Ascending aorta (tissue), 2 donors: ENCODE measurements around the gene SPDYE4. TPM values are rescaled to one million over a fixed set of nuclear protein-coding genes. Genes with fewer than 3 reads are reported as not detected.
A peak's percentile ranks its signal among the peaks of the same experiment; 100 is the strongest.

Source experiments
- DNase-seq, 2 donors: peaks; one replicate each; pipeline ENCODE4 v3.0.0-alpha.2; 2019; ENCODE audit warnings: low spot score in 2 of 2
- H3K27ac ChIP-seq, 2 donors: fragments of 200-600 bp; sonication (generic); one replicate each; pipeline ENCODE4 v1.5.1; 2016 to 2017; ENCODE audit warnings: mild to moderate bottlenecking in 1 of 2
- H3K27me3 ChIP-seq: fragments of 200-600 bp; sonication (generic); one replicate; pipeline ENCODE4 v1.5.1; 2017
- H3K36me3 ChIP-seq, 2 donors: fragments of 200-600 bp; sonication (generic); one replicate each; pipeline ENCODE4 v1.5.1; 2016
- H3K4me1 ChIP-seq, 2 donors: fragments of 200-600 bp; sonication (generic); one replicate each; pipeline ENCODE4 v1.5.1; 2016 to 2017; ENCODE audit warnings: mild to moderate bottlenecking in 1 of 2
- H3K4me3 ChIP-seq, 2 donors: fragments of 200-600 bp; sonication (generic); one replicate each; pipeline ENCODE4 v1.5.1; 2016 to 2017; ENCODE audit warnings: mild to moderate bottlenecking in 1 of 2
- H3K9me3 ChIP-seq, 2 donors: fragments of 200-600 bp; sonication (generic); one replicate each; pipeline ENCODE4 v1.5.1; 2016
- intact Hi-C: fragments of 100-400 bp; cut with DNase I; formaldehyde crosslinking; loops from one replicate; pipeline ENCODE4 v1.15.1; 2023
- total RNA-seq: library from RNA; depleted of rRNA; stranded (reverse); fragments of >200 nt; gene quantifications from one replicate; pipeline ENCODE4 v1.1.0, GENCODE V29; 2016
- TF ChIP-seq, protein P1 (sequence below), 3 experiments: fragments of 200-600 bp in 2 of 3; fragments of 450-650 bp in 1 of 3; sonication (generic) in 2 of 3; IDR thresholded peaks; one replicate each; pipeline ENCODE4 v1.5.1; 2016 to 2019; ENCODE audit warnings: antibody characterized with exemption in 3 of 3, mild to moderate bottlenecking in 1 of 3, moderate library complexity in 1 of 3

SPDYE4 gene
- total RNA-seq, 1 donor from 2014 or later = not detected

DNA sequence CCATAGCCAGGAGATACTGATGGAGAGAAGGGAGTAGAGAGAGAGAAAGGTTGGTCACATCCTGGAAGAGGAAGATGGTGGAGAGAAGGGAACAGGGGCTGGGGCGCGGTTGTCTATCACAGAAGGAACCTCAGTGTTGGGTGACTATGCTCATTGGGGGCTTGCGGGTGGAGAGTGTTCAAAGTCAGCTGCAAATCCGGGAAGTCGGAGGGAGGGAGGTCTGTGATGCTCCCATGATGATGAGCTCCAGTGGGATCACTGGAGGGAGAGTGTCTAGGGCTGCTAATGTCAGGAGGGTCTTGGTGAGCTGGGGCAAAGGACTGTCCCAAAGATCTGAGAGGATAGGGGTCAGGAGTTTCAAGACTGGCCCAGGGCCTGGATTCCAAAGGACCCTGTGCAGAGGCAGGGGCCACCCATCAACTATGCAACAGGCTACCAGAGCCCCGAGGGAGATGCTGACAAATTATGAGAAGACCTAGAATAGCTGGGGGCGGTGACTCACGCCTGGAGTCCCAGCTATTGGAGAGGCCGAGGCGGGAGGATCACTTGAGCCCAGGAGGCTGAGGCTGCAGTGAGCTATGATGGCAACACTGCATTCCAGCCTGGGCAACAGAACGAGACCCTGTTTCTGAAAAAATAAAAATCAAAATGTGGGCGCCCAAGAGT lies 2.6 kb downstream of the SPDYE4 start:
- Histone ChIP-seq H3K4me3 (no peak overlapping the region), H3K9me3 (no peaks in the 10 kb centered on the region)

DNA sequence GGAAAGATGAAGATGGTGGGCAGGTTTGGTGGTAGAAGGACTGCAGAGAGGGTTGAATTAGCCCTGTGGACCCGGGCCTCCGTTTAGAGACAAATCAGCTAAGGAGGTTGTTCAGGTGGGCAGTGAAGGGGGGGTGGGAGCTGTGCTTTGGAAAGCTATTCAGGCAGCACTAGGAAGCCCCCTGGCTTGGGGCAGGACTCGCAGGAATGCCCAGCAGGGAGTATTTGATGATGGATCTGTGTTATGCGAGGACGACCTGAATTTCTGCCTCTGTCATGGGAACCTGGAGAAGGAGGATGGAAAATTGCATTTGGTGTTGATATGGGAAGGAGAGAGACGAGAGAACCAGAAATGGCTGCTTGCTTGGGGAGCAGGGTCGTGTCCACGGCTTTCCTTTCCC lies 3.5 kb downstream of the SPDYE4 start:
- H3K9me3 ChIP-seq = no peaks in the 10 kb centered on the region

More for the DNA sequence above, 2.6 kb downstream of the SPDYE4 start:
- Histone ChIP-seq H3K36me3 (no peaks in the 10 kb centered on the region), H3K27ac (no peak overlapping the region), H3K4me1 (no peaks in the 10 kb centered on the region), H3K27me3 (no peaks in the 10 kb centered on the region)
- TF ChIP-seq, protein P1, sequence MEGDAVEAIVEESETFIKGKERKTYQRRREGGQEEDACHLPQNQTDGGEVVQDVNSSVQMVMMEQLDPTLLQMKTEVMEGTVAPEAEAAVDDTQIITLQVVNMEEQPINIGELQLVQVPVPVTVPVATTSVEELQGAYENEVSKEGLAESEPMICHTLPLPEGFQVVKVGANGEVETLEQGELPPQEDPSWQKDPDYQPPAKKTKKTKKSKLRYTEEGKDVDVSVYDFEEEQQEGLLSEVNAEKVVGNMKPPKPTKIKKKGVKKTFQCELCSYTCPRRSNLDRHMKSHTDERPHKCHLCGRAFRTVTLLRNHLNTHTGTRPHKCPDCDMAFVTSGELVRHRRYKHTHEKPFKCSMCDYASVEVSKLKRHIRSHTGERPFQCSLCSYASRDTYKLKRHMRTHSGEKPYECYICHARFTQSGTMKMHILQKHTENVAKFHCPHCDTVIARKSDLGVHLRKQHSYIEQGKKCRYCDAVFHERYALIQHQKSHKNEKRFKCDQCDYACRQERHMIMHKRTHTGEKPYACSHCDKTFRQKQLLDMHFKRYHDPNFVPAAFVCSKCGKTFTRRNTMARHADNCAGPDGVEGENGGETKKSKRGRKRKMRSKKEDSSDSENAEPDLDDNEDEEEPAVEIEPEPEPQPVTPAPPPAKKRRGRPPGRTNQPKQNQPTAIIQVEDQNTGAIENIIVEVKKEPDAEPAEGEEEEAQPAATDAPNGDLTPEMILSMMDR (IDR thresholded peaks at IDR 0.05) = no peak
- intact Hi-C loops = loop anchor here (2.0 kb wide), 1 partner anchor 29 kb away; no protein-coding TSS in a partner anchor
- no peak for DNase-seq

DNA sequence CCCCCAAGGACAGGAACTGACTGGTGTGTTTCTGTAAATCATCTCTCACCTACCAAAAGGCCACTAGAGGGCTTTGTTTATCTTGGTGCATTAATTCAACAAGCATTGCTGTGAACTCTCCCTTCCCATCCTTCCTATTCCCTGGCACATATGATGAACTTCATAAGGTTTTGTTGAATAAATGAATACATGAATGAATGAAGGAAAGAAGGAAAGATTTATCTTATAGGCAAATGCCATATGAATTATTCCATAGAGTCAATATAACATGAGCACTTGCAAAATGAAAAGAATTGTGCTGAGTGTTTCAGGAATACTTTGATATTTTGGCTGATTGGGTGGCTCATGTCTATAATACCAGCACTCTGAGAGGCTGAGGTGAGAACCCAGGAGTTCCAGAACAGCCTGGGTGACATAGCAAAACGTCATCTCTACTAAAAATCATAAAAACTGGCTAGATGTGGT lies 4.3 kb downstream of the SPDYE4 start:
- Histone ChIP-seq H3K27ac (no peak overlapping the region), H3K27me3 (no peaks in the 10 kb centered on the region), H3K9me3 (no peaks in the 10 kb centered on the region), H3K4me1 (no peaks in the 10 kb centered on the region), H3K4me3 (no peak overlapping the region), H3K36me3 (no peaks in the 10 kb centered on the region)
- TF ChIP-seq, protein P1 (IDR thresholded peaks at IDR 0.05) = peak in 1 of 3 experiments; percentile 30
- DNase-seq = no peak
- intact Hi-C loops = loop anchor here (2.0 kb wide), 1 partner anchor 31 kb away; no protein-coding TSS in a partner anchor

More for the DNA sequence above, 3.5 kb downstream of the SPDYE4 start:
- no peaks in the 10 kb centered on the region for H3K4me1 ChIP-seq
- no peaks in the 10 kb centered on the region for H3K36me3 ChIP-seq
- intact Hi-C loops = loop anchor here (2.0 kb wide), 1 partner anchor 30 kb away; no protein-coding TSS in a partner anchor
- no peak for DNase-seq
- no peak overlapping the region for H3K27ac ChIP-seq
- TF ChIP-seq, protein P1 (IDR thresholded peaks at IDR 0.05) = no peak
- H3K4me3 ChIP-seq = no peak overlapping the region
- no peaks in the 10 kb centered on the region for H3K27me3 ChIP-seq

DNA sequence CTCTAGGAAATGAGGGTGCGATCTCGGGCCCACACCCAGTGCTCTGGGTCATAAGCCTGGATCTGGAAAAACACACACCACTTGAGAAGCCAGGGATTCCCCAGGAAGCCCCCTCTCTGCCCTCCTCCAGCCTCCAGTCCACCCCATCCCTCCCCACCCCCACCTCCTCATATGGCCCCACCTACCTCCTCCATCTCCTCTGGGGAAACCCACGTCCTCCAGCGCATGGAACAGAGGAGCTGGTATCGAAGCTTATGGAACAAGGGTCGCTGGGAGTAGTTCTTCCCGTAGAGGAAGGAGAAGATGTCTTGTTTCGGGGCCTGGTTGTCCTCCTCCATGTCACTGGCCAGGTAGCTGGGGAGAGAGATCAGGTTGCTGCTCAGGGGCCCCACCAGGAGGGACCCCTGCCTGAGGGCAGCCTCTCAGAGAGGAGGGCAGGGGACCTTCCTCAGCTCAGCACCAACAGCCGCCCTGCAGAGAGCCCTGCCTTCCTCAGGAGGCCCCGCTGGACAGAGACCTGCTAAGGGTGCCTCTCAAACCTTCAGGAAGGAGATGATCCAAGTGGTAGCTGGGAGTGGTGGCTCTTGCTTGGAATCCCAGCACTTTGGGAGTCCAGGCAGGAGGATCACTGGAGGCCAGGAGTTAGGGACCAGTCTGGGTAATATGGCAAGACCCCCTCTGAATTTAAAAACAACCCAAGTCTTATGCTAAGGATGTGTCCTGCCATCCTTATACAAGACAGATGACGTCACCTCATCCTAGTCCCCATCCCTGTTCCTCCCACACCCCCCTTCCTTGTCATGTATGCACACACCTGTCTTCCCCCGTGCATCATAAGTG lies 5.0 kb downstream of the SPDYE4 start:
- no peaks in the 10 kb centered on the region for H3K9me3 ChIP-seq
- intact Hi-C loops = no loop called here
- H3K27ac ChIP-seq = no peak overlapping the region
- H3K4me3 ChIP-seq = no peak overlapping the region
- no peaks in the 10 kb centered on the region for H3K36me3 ChIP-seq
- DNase-seq = no peak
- TF ChIP-seq, protein P1 (IDR thresholded peaks at IDR 0.05) = no peak
- H3K27me3 ChIP-seq = no peaks in the 10 kb centered on the region
- no peaks in the 10 kb centered on the region for H3K4me1 ChIP-seq

DNA sequence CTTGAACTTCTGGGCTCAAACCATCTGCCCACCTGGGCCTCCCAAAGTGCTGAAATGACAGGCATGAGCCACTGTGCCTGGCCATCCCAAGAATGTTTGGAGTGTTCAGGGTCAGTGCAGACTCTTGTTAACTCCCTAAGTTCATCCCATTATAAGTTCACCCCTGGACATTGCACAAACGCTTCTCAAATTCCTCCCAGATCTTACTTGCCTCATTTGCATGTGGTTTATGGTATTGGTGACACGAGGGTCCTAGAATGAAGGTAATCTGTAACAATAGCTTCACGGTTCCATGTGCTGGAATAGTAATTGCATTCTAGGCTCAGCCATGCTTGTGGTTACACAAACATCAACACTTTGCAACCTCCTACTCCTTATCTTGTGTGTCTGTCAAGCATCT lies 8.7 kb downstream of the SPDYE4 start:
- no peaks in the 10 kb centered on the region for H3K9me3 ChIP-seq
- no peaks in the 10 kb centered on the region for H3K27me3 ChIP-seq
- no peak for DNase-seq
- TF ChIP-seq, protein P1 (IDR thresholded peaks at IDR 0.05) = no peak
- no peak overlapping the region for H3K4me3 ChIP-seq
- H3K27ac ChIP-seq = no peak overlapping the region
- peaks cover 4 to 12% of the 10 kb centered on the region in 2 donors for H3K4me1 ChIP-seq
- intact Hi-C loops = loop anchor here (5.0 kb wide), 3 partner anchors 102 to 247 kb away; no protein-coding TSS in a partner anchor
- no peaks in the 10 kb centered on the region for H3K36me3 ChIP-seq
